Gastrocnemius medialis (tissue), 4 donors: Measurements from ENCODE around the gene PLCH1. TPM values are rescaled to one million over a fixed set of nuclear protein-coding genes. Genes with fewer than 3 reads are reported as not detected.

Experiments used
- ATAC-seq, 2 donors: fragments of 150-250 bp; one replicate each; pipeline ENCODE4 v1.9.1; 2016
- DNase-seq, 2 donors: peaks; one replicate each; pipeline ENCODE4 v3.0.0-alpha.2; 2019
- H3K27ac ChIP-seq, 4 donors: fragments of 200-600 bp; sonication (generic); 1 replicate in 1 of 4; 2 replicates in 3 of 4; pipeline ENCODE4 v1.5.1; 2016 to 2018; ENCODE audit warnings: mild to moderate bottlenecking in 2 of 4, moderate library complexity in 1 of 4
- H3K27me3 ChIP-seq, 3 donors: fragments of 200-600 bp; sonication (generic) in 2 of 3; 1 replicate in 1 of 3; 2 replicates in 2 of 3; pipeline versions ENCODE4 v1.5.1 to v1.6.0; 2016 to 2019; ENCODE audit warnings: mild to moderate bottlenecking in 1 of 3, moderate library complexity in 1 of 3
- H3K36me3 ChIP-seq, 2 donors: fragments of 200-600 bp; sonication (generic) in 1 of 2; one replicate each; pipeline ENCODE4 v1.5.1; 2017 to 2018
- H3K4me1 ChIP-seq, 2 donors: fragments of 200-600 bp; sonication (generic) in 1 of 2; one replicate each; pipeline ENCODE4 v1.5.1; 2016 to 2017; ENCODE audit warnings: mild to moderate bottlenecking in 2 of 2
- H3K4me3 ChIP-seq, 4 donors: fragments of 200-600 bp; sonication (generic) in 3 of 4; 1 replicate in 1 of 4; 2 replicates in 3 of 4; pipeline ENCODE4 v1.5.1; 2016 to 2019; ENCODE audit warnings: mild to moderate bottlenecking in 2 of 4
- H3K9me3 ChIP-seq, 3 donors: fragments of 200-600 bp; sonication (generic) in 2 of 3; 1 replicate in 1 of 3; 2 replicates in 2 of 3; pipeline ENCODE4 v1.5.1; 2016 to 2019
- POLR2A ChIP-seq, 2 donors: fragments of 450-650 bp; IDR thresholded peaks; one replicate each; pipeline ENCODE4 v1.6.1; 2017; ENCODE audit warnings: antibody characterized with exemption in 2 of 2, mild to moderate bottlenecking in 2 of 2, moderate library complexity in 2 of 2
- in situ Hi-C, 4 donors: fragments of 200-750 bp; cut with MboI; loops; one replicate each; pipeline versions ENCODE4 v1.15.0 to v1.8.0; 2017; ENCODE audit warnings: low sequenced_read_pairs in 4 of 4
- intact Hi-C: fragments of 100-400 bp; cut with DNase I; formaldehyde crosslinking; loops from one replicate; pipeline ENCODE4 v1.15.1; 2023; ENCODE audit warnings: low total_unique reads
- total RNA-seq, 4 donors: library from RNA; depleted of rRNA; stranded (reverse); fragments of >200 nt; gene quantifications; one replicate each; pipeline versions ENCODE4 v1.1.0 to v1.2.3, GENCODE V29; 2016
- TF ChIP-seq, protein P1 (sequence below), 5 experiments: fragments of 450-650 bp in 3 of 5; fragments of 200-600 bp in 2 of 5; sonication (generic) in 2 of 5; IDR thresholded peaks in 4 of 5; conservative IDR thresholded peaks in 1 of 5; 1 replicate in 4 of 5; 2 replicates in 1 of 5; pipeline ENCODE4 v1.5.1; 2016 to 2019; ENCODE audit warnings: antibody characterized with exemption in 5 of 5, mild to moderate bottlenecking in 3 of 5, moderate library complexity in 3 of 5

The PLCH1 gene
- total RNA-seq, 4 donors from 2014 or later = 0.07 to 0.33 (median 0.10) TPM; not detected in 1

DNA sequence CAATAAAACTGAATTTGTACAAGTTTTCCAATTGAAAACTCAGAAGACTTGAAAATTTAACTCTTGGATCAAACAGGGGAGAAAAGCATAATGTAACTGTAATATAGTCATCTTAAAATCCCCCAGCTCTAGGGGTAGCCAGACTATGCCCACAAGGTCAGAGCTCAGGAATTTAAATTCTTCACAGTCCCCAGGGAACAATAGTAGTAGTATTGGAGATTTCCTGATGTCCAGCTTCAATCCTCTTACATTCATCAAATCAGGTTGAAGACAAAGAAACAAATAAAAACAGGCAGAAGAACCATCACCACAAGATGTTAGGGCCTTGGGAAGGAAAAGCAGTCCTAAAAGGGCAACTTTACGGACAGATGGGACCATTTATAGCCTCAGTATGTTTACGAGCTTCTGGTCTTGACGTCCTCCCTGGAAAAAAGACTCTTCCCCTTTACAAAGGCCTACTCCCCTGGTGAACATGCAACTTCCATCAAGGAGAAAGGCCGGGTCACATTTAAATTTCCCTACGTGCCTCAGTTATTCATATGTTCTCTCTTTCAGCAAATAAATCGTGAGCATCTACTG is 96.8 kb downstream of the PLCH1 start:
- Histone ChIP-seq H3K9me3 (no peaks in the 10 kb centered on the region), H3K27me3 (no peaks in the 10 kb centered on the region), H3K4me3 (no peak overlapping the region), H3K27ac (no peak overlapping the region), H3K36me3 (no peaks in the 10 kb centered on the region), H3K4me1 (no peaks in the 10 kb centered on the region)
- no peak for TF ChIP-seq POLR2A (IDR thresholded peaks at IDR 0.05)
- DNase-seq (no peak), ATAC-seq (no peak)
- intact Hi-C loops (no loop called here), in situ Hi-C loops (no loop called here)

DNA sequence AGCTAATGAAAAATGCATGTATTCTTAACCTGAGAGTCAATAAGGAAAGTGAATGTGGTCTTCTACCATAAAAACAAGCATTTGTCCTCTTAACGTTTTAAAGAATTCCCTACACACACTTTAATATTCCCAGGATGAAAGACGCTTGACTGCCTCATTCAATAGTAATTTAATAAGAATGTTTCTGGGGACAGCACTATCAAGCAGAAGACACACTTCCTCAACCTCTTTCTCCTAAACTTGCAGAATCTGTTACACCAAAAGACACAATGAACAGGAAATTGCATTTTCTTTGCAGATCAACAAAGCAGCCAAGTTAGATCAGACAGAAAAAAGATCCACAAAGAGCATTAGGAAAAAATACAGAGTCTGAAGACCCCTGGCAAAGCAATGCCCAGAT is 97.7 kb downstream of the PLCH1 start:
- Histone ChIP-seq H3K27me3 (no peaks in the 10 kb centered on the region), H3K36me3 (no peaks in the 10 kb centered on the region), H3K27ac (no peak overlapping the region), H3K4me1 (no peaks in the 10 kb centered on the region), H3K9me3 (no peaks in the 10 kb centered on the region), H3K4me3 (no peak overlapping the region)
- no peak for DNase-seq
- TF ChIP-seq POLR2A (IDR thresholded peaks at IDR 0.05) = no peak
- TF ChIP-seq, protein P1, sequence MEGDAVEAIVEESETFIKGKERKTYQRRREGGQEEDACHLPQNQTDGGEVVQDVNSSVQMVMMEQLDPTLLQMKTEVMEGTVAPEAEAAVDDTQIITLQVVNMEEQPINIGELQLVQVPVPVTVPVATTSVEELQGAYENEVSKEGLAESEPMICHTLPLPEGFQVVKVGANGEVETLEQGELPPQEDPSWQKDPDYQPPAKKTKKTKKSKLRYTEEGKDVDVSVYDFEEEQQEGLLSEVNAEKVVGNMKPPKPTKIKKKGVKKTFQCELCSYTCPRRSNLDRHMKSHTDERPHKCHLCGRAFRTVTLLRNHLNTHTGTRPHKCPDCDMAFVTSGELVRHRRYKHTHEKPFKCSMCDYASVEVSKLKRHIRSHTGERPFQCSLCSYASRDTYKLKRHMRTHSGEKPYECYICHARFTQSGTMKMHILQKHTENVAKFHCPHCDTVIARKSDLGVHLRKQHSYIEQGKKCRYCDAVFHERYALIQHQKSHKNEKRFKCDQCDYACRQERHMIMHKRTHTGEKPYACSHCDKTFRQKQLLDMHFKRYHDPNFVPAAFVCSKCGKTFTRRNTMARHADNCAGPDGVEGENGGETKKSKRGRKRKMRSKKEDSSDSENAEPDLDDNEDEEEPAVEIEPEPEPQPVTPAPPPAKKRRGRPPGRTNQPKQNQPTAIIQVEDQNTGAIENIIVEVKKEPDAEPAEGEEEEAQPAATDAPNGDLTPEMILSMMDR (IDR thresholded peaks at IDR 0.05 in 4 of 5, conservative IDR thresholded peaks at IDR 0.05 in 1 of 5) = no peak
- in situ Hi-C loops = no loop called here
- intact Hi-C loops = no loop called here
- no peak for ATAC-seq

DNA sequence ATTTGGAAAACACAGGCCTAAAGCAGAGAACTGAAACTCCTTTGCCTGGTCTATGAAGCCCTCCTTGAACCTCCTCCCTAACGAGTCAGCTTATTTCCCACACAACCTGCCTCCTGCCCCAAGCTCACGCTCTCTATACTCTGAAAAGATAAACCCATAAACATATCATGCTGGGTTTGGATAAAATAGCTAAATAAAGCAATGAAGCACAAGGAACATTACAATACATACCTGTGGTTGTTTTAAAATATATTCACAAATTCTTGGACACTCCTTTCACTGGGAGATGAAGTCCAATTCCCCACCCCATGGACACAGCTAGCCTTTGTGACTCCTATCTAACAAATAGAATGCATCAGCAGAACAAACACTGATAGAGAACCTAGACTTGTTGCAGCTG is 98.2 kb downstream of the PLCH1 start:
- TF ChIP-seq, protein P1 (IDR thresholded peaks at IDR 0.05 in 4 of 5, conservative IDR thresholded peaks at IDR 0.05 in 1 of 5) = no peak
- TF ChIP-seq POLR2A (IDR thresholded peaks at IDR 0.05) = no peak
- no peak for ATAC-seq
- in situ Hi-C loops = no loop called here

DNA sequence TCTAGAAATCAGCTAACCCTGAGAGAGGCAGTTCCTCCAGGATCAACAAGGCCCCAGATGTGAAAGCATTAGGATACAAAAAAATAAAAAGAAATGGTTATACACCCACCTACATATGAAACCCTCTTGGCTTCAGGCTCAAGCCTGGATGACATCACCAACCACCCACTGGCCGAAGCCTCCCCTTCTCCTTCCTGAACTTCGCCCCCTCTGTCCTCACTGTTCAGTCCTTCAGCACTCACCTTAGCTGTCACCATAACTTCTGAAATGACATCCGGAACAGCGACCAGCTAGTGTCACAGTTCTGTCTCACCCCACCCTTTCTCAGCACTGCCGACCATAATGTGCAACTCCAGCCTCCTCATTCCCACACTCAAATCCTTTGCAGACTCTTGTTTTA is 98.7 kb downstream of the PLCH1 start:
- Histone ChIP-seq H3K9me3 (no peaks in the 10 kb centered on the region), H3K4me3 (no peak overlapping the region), H3K27ac (no peak overlapping the region), H3K4me1 (no peaks in the 10 kb centered on the region), H3K36me3 (no peaks in the 10 kb centered on the region), H3K27me3 (no peaks in the 10 kb centered on the region)
- in situ Hi-C loops (no loop called here), intact Hi-C loops (no loop called here)
- DNase-seq = no peak
- no peak for TF ChIP-seq POLR2A (IDR thresholded peaks at IDR 0.05)
- TF ChIP-seq, protein P1 (IDR thresholded peaks at IDR 0.05 in 4 of 5, conservative IDR thresholded peaks at IDR 0.05 in 1 of 5) = no peak
- ATAC-seq = no peak

More for the DNA sequence above, 98.2 kb downstream of the PLCH1 start:
- Histone ChIP-seq H3K4me1 (no peaks in the 10 kb centered on the region), H3K27ac (no peak overlapping the region), H3K9me3 (no peaks in the 10 kb centered on the region), H3K27me3 (no peaks in the 10 kb centered on the region), H3K36me3 (no peaks in the 10 kb centered on the region), H3K4me3 (no peak overlapping the region)
- no peak for DNase-seq
- intact Hi-C loops = no loop called here

DNA sequence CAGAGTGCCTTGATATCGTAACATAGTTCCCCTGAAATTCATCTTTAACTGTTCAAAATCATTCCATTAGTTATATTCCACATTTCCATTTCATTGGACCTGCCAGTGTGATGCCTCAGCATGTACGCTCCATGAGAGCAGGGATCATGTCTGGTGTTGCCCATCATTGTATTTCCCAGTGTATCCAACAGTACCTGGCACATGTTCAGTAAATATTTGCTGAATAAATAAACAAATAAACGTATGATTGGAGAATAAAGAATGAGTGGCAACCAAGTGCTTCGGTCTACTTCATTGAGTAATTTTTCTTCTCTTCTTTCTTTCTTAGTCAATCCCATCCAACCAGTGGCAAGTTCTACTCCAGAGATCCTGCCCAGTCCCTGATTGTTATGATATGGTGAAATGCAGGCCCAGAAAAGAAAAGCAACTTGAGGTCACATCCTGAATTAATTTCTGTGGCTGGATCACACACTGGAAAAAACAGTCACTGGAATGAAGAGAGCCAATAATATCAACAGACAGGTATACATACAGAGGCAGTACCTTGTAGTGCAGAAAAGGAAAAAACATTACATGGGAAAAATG is 101.2 kb downstream of the PLCH1 start:
- Histone ChIP-seq H3K9me3 (no peaks in the 10 kb centered on the region), H3K27me3 (no peaks in the 10 kb centered on the region), H3K4me1 (no peaks in the 10 kb centered on the region), H3K36me3 (no peaks in the 10 kb centered on the region), H3K27ac (no peak overlapping the region), H3K4me3 (no peak overlapping the region)
- in situ Hi-C loops = no loop called here
- TF ChIP-seq, protein P1 (IDR thresholded peaks at IDR 0.05 in 4 of 5, conservative IDR thresholded peaks at IDR 0.05 in 1 of 5) = no peak
- no peak for TF ChIP-seq POLR2A (IDR thresholded peaks at IDR 0.05)
- ATAC-seq (no peak), DNase-seq (no peak)
- intact Hi-C loops = no loop called here
